22Rv1 (cell line): ENCODE data around the gene COBL.

Source experiments
- H3K27ac ChIP-seq: fragments of 450-650 bp; 2 replicates; pipeline ENCODE4 v1.5.1; 2017
- CTCF ChIP-seq: fragments of 450-650 bp; IDR thresholded peaks from 2 replicates; pipeline ENCODE4 v1.5.1; 2017; ENCODE audit warnings: mild to moderate bottlenecking
- ZFX ChIP-seq: fragments of 450-650 bp; IDR thresholded peaks from 2 replicates; pipeline ENCODE4 v1.6.1; 2017; ENCODE audit warnings: antibody characterized with exemption, borderline replicate concordance

Gene COBL

GRCh38 chr7:51113560-51113959, 203.0 kb downstream of the COBL start:
- no peak for TF ChIP-seq ZFX
- no peak for TF ChIP-seq CTCF

GRCh38 chr7:51111241-51111940, 205.2 kb downstream of the COBL start:
- TF ChIP-seq CTCF, result no peak
- TF ChIP-seq ZFX, result no peak
- no peak overlapping the region for H3K27ac ChIP-seq

More at GRCh38 chr7:51113560-51113959, 203.0 kb downstream of the COBL start:
- H3K27ac ChIP-seq, result no peak overlapping the region

GRCh38 chr7:51108134-51108533, 208.5 kb downstream of the COBL start:
- no peak overlapping the region for H3K27ac ChIP-seq

GRCh38 chr7:51104278-51104677, 212.3 kb downstream of the COBL start:
- TF ChIP-seq ZFX (no peak), CTCF (no peak)
- no peak overlapping the region for H3K27ac ChIP-seq

More at GRCh38 chr7:51108134-51108533, 208.5 kb downstream of the COBL start:
- no peak for TF ChIP-seq CTCF
- no peak for TF ChIP-seq ZFX

GRCh38 chr7:51103718-51104117, 212.9 kb downstream of the COBL start:
- H3K27ac ChIP-seq, result no peak overlapping the region
- TF ChIP-seq CTCF, result no peak
- no peak for TF ChIP-seq ZFX

- no peak overlapping the region; the same call in 1 of the 2 replicates for H3K27ac ChIP-seq
- no peak for TF ChIP-seq ZFX
- no peak for TF ChIP-seq CTCF
These were observed 213.8 kb downstream of the COBL start for GRCh38 chr7:51102828-51103227.

GRCh38 chr7:51101111-51101757, 215.4 kb downstream of the COBL start:
- TF ChIP-seq ZFX, result no peak
- no peak for TF ChIP-seq CTCF
- H3K27ac ChIP-seq, result peak overlapping the region; percentile 77
